AG08395 (cell line): ENCODE data around the gene GFRAL.

ENCODE experiments used
- DNase-seq: peaks from one replicate; pipeline ENCODE4 v3.0.0; 2012; ENCODE audit warnings: mixed read lengths, low spot score

The GFRAL gene

GRCh38 chr6:55433446-55434130 is 106.3 kb downstream of the GFRAL start:
- peak; percentile 3 for DNase-seq

GRCh38 chr6:55437141-55437540 is 109.9 kb downstream of the GFRAL start:
- no peak for DNase-seq

GRCh38 chr6:55438203-55438602 is 110.9 kb downstream of the GFRAL start:
- DNase-seq, result no peak

GRCh38 chr6:55443238-55444134 is 116.2 kb downstream of the GFRAL start:
- no peak for DNase-seq

GRCh38 chr6:55445648-55446204 is 118.5 kb downstream of the GFRAL start:
- peak; percentile 29 for DNase-seq

GRCh38 chr6:55447891-55448290 is 120.6 kb downstream of the GFRAL start:
- DNase-seq, result no peak

GRCh38 chr6:55448451-55448850 is 121.2 kb downstream of the GFRAL start:
- peak; percentile 6 for DNase-seq

- DNase-seq, result no peak
Observed at GRCh38 chr6:55449225-55449624, 122.0 kb downstream of the GFRAL start.

GRCh38 chr6:55450005-55450404 is 122.7 kb downstream of the GFRAL start:
- no peak for DNase-seq
